Measurements from ENCODE around the gene DRAXIN. TPM values are rescaled to one million over a fixed set of nuclear protein-coding genes. Genes with fewer than 3 reads are reported as not detected.

The DRAXIN gene
- total RNA-seq, 1 experiment from 2014 or later = 20.5 TPM

DNA sequence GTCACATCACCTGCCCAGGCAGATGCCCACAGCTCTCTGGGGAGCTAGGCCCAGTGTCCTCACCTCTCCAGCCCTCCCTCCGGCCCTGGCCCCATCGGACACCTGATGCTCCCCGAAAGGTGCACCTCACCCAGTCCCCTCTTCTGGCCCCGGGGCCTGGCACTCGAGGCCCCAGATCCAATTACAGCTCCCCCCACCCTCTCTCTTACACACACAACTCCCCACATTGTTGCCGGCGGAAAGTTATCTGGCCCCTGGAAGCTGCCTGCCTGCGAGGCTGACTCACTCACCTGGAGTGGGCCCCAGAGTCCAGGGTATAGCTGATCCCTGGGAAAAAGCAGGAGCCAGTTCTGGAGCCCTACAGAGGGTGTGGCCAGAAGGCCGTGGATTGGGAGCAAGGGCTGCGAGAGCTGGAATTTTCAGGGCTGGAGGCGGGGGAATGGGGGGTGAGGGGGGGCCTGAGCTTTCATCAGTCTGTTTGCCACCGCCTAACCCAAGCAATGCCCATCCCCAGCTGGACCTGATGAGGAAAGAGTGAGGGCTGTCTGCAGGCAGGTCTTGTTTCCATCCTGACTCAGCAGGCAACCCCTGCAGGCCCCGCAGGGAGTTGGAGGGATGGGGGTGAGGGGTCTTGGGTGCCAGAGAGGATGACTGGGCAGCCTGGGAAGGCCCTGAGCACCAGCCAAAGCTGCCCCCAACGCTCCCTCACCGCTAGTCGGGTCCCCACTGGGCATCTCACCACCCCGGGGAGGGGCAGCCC is 38.2 kb upstream of the DRAXIN start:
- H3K9me3 Mint-ChIP-seq = no peaks in the 10 kb centered on the region
- Histone ChIP-seq H3K4me2 (ENCODE audit: insufficient read depth, insufficient read length, low read length) (peak overlapping the region; percentile 42), H3K79me2 (ENCODE audit: insufficient read depth, low read length) (no peaks in the 10 kb centered on the region), H2BK12ac (ENCODE audit: insufficient read length, low read depth, low read length) (no peak overlapping the region), H3K18ac (ENCODE audit: insufficient read length, low read depth, low read length) (no peak overlapping the region), H3K27me3 (ENCODE audit: insufficient read depth, low read length) (no peaks in the 10 kb centered on the region; the same call in 1 of the 2 replicates), H2BK20ac (ENCODE audit: low read depth, low read length, poor library complexity, severe bottlenecking) (no peak overlapping the region), H3K9me3 (ENCODE audit: control insufficient read depth, low read depth, low read length) (no peaks in the 10 kb centered on the region), H4K5ac (ENCODE audit: insufficient read length, low read depth, low read length) (no peak overlapping the region), H3K4ac (ENCODE audit: low read depth, low read length) (no peak overlapping the region), H3K14ac (ENCODE audit: insufficient read depth, low read length) (no peak overlapping the region), H4K20me1 (ENCODE audit: control insufficient read depth, insufficient read depth, insufficient read length) (no peaks in the 10 kb centered on the region), H3K79me1 (ENCODE audit: insufficient read depth, low read depth, low read length, poor library complexity, severe bottlenecking) (no peaks in the 10 kb centered on the region), H3T11ph (ENCODE audit: low read length) (no peak overlapping the region), H2AK5ac (ENCODE audit: insufficient read length, low read length) (no peak overlapping the region), H3K9ac (ENCODE audit: extremely low read depth, insufficient read length, low read length) (no peak overlapping the region), H3K4me1 (ENCODE audit: insufficient read depth, low read length) (no peaks in the 10 kb centered on the region; the same call in 1 of the 2 replicates), H2AFZ (ENCODE audit: low read length) (no peak overlapping the region), H2BK120ac (ENCODE audit: low read depth, low read length, poor library complexity, severe bottlenecking) (no peak overlapping the region), H4K8ac (replicated peaks; ENCODE audit: insufficient read length, low read depth, low read length) (no peak overlapping the region), H3K23me2 (ENCODE audit: insufficient read length, low read depth, low read length, poor library complexity, severe bottlenecking) (peaks cover 9% of the 10 kb centered on the region), H2BK15ac (ENCODE audit: low read depth, low read length) (no peak overlapping the region), H3K27ac (ENCODE audit: insufficient read length, low read depth, low read length) (no peak overlapping the region), H4K91ac (ENCODE audit: insufficient read length, low read depth, low read length) (no peak overlapping the region), H3K56ac (ENCODE audit: insufficient read length, low read depth, low read length) (no peak overlapping the region), H3K23ac (ENCODE audit: insufficient read length, low read depth, low read length) (no peak overlapping the region), H2BK5ac (ENCODE audit: insufficient read length, low read length) (no peak overlapping the region)
- DNase-seq = peak; percentile 60
- TF ChIP-seq, protein P1, sequence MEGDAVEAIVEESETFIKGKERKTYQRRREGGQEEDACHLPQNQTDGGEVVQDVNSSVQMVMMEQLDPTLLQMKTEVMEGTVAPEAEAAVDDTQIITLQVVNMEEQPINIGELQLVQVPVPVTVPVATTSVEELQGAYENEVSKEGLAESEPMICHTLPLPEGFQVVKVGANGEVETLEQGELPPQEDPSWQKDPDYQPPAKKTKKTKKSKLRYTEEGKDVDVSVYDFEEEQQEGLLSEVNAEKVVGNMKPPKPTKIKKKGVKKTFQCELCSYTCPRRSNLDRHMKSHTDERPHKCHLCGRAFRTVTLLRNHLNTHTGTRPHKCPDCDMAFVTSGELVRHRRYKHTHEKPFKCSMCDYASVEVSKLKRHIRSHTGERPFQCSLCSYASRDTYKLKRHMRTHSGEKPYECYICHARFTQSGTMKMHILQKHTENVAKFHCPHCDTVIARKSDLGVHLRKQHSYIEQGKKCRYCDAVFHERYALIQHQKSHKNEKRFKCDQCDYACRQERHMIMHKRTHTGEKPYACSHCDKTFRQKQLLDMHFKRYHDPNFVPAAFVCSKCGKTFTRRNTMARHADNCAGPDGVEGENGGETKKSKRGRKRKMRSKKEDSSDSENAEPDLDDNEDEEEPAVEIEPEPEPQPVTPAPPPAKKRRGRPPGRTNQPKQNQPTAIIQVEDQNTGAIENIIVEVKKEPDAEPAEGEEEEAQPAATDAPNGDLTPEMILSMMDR (conservative IDR thresholded peaks at IDR 0.05) = no peak
- peaks cover 49% of the 10 kb centered on the region for H3K27me3 Mint-ChIP-seq (ENCODE audit: low read depth)
- peaks cover 6 to 21% (median 13%) of the 10 kb centered on the region in 3 experiments for H3K36me3 Mint-ChIP-seq (ENCODE audit: insufficient read depth in 1 of 3, low read depth in 3 of 3)
- peaks cover 26 to 33% of the 10 kb centered on the region in 2 experiments for H3K4me1 Mint-ChIP-seq
- H3K27ac Mint-ChIP-seq = no peak overlapping the region
- H3K4me3 Mint-ChIP-seq = peak overlapping the region; percentile 64 to 81
- WGBS (ENCODE audit: extremely low coverage, insufficient read length, low lambda C conversion rate) = no CpG with 5 or more reads among the region's 17 CpGs

Data from H9 (cell line).